ENCODE results near the gene PTPN14. TPM values are rescaled to one million over a fixed set of nuclear protein-coding genes. Genes with fewer than 3 reads are reported as not detected.

The PTPN14 gene
- total RNA-seq, 2 donors from 2014 or later = 36.9 to 51.5 TPM

Other genes with a start within 250 kb of the PTPN14 start
- gene CENPF, start 51.6 kb upstream of the PTPN14 start, total RNA-seq = 1 to 10 TPM in 1 of 2 donors, under 1 TPM in 1; 0.52 to 1.3 TPM

All from posterior vena cava (tissue), 2 donors.